NCI-H1105 (cell line): ENCODE data around the gene HIRA.
"Not testable (repeated sequence)": the region's sequence is repeated elsewhere in the genome, so short reads cannot be mapped to it uniquely, and the experiment has no call there.

Experiments
- DNase-seq: peaks from one replicate; lab custom pipeline; 2025; lab: John Stamatoyannopoulos, UW

The HIRA gene

DNA sequence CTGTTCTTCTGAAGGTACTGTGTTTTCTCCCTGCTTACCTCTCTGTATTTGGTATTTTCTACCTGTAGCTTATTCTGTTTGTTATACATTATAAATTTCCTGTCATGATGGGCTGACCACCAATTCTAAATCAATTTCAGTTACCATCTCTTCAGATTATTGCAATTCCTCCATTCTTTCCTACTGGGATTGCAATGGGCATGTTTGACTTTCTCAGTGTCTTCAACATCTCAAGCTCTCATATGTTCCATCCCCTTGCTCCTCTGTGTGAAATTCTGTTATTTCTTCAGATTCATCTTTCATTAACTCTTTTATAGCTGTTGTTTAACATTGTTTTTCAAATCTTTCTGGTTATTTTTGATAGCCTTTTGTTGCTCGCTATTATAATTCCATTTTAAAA lies 31.5 kb upstream of the HIRA start:
- no peak for DNase-seq

DNA sequence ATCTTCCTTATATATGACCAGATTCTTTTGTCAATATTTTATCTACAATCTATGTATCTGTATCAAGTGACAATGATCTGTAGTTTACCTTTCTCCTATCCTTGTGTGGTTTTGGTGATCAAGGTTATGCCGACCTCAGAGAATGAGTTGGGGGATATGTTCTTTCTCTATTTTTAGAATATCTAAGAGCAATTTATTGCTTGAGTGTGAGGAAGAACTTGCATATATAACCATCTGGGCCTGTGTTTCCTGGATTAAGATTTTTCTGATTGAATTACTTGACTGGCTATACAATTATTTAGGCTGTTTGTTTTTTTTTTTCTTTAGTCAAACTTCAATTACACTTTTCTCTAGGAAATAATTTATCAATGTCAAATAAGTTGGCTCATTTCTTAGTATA lies 30.0 kb upstream of the HIRA start:
- DNase-seq = no peak

DNA sequence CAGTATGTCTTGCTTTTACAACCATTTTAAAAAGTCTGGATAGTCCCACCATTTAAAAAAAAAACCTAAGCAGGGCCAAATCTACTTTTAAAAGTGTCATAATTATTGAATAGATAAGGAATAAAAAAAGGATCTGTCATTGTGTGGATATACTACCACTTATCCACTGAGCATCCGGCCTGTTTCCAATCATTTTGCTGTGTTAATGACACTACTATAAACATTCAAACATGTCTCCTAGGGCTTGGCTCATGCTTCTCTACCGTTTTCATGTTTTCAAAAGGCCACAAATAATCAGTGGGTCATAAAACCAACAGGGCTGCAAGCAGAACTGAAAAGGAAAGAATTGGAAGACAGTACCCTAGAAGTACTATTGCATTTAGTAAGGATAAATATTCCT lies 28.5 kb upstream of the HIRA start:
- DNase-seq = no peak

DNA sequence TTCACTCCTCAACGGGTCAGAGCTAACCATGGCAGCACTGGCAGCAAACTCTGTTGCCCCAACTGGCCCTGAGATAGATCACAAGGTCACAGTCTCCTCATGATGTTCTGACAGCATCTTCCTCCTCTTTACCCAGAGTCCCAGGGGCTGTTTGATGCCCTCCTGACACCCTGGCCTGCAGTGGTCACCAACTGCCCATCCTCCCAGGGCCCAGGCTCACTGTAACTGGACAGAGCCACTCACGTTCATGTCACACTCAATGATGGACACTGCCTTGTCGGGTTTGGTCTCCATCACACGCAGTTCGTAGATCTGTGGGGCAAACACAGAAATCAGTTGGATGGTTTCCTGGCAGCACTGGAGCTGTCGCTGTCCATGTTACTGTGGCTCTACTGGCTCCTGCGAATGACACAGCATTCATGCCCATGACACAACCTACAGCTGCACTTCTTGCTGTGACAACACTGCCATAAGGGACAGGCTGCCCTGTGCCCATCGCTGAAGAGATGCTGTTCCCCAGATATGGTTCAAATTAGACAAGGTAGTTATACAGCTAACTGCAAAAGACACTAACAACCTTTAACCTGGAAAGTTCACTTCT lies 26.4 kb upstream of the HIRA start:
- no peak for DNase-seq

DNA sequence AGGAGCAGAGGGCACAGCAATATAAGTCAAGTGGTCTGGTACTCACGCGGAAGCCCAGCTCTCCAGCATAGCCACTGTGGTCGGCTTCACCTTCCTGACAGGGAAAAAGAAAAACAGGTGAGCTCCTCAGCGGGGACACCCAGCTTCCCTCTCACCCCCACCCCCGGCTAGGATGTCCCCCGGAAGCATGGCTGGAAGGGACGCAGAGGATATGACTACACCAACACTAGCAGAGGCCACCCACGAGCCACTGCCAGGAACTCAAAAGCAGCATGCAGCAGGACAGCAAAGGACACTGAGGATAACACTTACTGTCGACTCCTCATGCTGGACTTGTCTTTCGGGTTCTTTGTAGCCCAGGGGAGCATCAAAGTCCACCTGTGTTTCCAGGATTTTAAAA lies 25.0 kb upstream of the HIRA start:
- DNase-seq = no peak

DNA sequence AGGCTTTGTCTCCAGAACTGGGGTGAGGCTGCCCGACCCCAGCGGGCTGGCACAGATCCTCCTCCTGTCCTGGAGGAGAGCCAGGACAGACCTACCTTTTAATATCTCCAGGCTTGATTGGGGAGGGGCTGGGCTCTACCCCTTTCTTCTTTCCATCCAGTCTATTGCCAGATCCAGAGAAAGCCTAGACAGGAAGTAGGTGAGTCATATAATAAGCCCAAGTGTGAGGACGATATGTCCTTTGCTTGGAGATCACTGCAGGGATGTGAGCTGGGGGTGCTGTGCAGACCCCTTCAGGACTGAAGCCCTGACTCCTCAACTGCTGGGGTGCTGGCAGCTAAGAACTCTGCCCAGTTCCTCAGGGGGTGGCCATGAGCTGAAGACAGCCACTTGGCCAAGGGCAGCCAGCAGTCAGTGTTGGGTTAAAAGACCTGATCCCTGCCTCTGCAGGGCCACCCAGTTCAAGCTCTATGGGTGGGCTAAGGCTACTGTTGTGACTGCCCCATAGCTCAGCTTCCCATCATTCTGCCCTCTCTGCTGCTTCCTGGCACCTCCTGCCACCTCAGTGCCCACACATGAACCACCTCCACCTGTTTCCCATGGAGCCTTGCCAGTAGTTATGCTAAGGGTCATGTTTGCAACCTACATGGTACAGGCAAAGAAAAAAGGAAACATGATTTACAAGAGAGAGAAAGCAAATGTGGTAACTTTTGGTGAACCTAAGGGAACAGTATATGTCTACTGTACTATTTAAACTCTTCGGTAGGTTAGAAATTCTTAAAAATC lies 24.2 kb upstream of the HIRA start:
- DNase-seq = no peak

DNA sequence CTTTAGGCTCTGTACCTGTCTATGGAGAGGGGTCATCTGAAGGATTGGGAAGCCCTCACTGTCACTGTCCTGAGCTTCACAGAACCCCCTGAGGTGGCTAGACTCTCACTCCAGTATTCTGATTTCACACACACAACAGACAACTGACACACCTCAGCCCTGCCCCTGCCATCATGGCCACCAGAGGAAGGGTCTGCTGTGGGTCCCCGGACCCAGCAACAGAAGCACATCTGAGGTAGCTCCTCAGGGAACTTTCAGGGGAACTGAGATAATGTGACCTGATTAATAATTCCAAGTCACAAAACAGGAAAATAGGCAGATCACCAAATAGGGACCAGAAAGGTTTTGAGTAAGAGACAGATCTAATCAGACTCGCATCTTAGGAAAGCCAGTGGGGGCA lies 23.5 kb upstream of the HIRA start:
- no peak for DNase-seq

DNA sequence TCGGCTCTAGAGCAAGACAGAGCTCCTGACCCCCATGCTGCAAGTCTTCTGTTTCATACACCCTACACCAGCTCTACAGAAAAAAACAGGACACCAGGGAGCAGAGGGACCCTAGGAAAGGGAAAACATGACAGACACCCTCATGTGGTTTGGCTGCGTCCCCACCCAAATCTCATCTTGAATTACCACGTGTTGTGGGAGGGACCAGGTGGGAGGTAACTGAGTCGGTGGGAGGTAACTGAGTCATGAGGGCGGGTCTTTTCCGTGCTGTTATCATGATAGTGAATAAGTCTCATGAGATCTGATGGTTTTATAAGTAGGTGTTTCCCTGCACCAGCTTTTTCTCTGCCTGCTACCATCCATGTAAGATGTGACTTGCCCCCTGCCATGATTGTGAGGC lies 22.6 kb upstream of the HIRA start:
- DNase-seq = no peak

DNA sequence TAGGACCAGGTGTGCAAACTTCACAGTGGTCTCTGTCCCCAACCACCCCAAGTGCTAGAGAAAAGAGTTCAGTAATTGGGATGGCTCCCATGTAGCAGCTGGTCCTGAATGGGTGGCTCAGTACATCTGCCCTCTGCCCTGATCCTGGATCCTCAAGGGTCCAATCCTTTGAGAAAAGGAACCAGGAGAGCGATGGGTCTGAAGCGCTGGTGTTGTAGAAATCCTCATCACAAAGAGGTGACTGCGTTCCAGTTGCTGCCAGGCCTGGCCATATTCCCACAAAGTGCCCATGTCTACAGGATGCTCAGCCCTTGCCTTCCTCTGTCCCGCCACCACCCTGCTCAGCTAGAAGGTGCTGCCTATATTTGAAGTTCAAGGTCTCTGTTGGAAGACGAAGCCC lies 22.2 kb upstream of the HIRA start:
- no peak for DNase-seq

DNA sequence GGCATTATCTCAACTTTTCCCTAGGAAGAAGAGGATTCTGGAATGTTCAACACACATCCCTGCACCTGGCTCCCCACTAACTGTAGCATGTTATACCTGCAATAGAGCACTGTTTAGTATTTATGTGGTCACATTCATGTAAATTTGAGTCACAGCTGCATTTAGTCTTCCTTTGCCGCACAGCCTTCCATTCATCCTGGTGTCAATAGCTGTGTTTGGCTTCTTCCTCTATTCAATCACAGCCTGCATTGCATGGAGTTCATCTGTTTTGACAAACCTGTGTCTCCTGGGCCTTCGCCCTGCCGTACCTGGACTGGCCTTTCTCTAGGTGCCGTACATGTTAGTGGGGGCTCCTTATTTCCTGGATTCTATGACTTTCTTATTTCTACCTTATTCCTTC lies 20.0 kb upstream of the HIRA start:
- DNase-seq = no peak

DNA sequence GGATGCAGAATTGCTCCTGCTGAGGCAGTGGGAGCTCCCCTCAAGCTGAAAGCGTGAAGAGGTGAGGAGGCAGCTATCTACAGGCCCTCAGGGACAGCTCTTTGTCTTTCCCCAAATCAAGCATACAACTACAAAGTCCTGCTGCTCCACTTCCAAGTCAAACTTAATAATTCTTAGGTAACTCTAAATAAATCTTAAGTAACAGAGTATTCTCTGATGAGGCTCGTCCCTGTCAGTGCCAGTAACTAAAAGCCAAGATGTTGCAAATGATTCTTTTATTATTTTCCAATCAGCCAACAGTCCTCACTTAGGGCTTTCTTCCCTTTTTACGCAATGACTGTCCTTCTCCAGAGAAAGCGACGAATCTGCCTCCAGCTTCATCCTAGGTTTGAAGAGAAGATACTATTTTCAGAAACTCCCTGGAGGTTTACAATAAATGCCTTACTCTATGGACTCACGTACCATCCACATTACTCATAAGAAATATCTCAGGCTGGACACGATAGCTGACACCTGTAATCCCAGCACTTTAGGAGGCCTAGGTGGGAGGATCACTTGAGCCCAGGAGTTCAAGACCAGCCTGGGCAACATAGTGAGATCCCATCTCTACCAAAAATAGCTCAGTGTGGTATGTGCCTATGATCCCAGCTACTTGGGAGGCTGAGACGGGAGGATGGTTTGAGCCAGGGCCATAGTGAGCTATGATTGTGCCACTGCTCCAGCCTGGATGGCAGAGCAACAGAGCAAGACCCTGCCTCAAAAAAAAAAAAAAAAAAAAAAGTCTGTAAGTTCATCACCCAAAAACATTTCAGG lies 19.0 kb upstream of the HIRA start:
- no peak for DNase-seq

DNA sequence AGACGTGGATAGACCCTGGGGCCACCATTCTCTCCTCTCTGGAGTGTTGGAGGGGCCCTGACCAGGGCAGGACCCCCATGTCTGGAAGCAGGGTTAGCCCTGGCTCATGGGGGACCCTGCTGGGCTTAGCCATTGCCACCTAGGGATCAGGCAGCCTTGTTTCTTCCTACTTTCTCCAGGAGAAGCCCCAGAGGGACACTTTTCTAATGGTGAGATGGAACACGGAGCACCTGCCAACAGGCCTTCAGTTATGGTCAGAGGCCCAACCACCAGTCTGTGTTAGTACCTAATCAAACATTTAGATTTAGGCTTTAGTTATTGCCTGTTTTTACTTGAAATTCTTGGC lies 17.9 kb upstream of the HIRA start:
- DNase-seq = no peak

DNA sequence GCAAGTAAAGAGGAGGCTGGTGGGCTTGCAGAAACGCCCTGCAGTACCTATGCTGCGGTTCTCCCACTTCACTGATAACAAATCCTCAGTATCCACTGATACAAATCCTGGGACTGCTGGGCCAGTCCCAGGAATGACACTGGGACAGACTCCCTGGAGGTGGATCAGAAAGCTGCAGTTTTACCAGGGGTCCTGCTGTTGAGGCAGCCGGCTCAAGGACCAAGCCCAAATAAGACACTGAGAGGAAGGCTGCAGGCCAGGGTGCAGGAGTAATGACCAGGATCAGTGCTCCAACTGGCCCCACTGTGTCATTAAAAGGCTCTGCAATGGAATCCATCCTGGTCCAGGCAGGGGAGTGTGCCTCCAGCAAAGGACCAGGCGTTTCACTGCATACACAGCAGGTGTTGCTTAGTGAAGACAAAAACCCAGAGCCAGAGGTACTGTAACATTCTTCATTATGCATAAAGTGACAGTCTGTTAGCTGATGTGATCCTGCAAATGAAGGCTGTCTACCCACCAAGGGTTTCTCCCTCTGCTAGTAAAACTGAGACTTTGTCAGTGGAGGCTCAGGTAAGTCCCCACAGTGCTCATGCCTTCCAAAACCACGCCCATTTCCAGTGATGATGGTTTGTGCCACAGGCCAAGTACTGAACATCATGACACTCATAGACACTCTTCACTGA lies 17.3 kb upstream of the HIRA start:
- no peak for DNase-seq

DNA sequence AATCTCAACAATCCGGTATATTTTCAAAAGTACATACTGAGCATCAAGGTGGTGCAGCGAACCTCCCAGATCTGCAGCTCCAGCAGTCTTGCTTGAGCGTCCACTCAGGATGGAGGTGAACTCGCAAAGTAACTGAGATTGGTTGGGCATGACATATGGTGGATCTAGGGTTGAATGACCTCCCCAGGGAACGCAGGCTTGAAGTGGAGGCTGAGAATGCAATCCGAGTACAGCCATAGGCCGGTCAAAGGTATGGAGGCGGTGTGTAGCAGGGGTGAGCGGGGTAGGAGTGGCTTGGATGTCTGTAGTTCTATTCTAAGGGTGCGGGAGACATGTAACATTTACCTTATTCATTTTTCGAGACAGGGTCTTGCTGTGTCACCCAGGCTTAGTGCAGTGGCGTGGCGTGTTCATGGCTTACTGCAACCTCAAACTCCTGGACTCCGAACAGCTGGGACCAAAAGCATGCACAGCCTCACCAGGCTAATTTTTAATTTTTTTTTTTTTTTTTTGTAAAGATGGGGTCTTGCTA lies 16.6 kb upstream of the HIRA start:
- DNase-seq = peak; percentile 63

DNA sequence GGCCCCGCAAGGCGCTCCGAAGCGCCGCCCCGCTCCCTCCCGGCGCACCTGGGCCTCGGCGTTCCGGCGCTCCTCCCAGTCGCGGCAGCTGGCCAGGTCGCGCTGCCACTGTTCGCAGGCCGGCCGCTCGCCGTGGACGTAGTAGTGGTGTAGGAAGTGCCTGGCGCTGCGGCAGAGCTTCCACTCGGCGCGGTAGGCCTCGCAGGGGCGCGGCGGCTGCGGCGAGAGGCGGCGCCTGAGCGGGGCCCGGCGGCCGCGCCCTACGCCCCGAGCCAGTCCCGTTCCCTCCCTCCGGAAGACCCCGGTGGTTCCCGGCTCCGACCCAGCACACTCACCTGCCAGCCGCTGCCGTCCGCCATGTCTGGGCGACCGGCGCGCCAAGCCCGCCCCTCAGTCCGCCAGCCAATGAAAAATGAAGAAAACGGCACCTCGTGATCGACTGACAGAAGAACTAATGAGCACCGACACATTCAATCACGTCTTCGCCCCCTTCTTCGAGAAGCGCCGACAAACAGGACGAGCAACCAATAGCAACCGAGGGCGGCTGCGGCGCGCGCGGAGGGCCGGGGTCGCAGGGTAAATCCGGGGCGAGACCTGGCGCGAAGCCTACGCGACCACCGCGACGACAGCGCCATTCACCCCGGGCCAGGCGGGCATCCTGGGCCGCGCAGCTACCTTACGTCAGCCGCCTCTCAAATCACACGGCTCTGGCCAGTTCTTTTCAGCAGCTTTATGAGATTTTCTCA lies 16.0 kb upstream of the HIRA start, which contains the start of gene C22orf39:
C22orf39 (minus strand) TSS at position 382 of the 746 bp plus-strand sequence; CDS start at position 359, 23 bp downstream.
- DNase-seq = peak; percentile 90

DNA sequence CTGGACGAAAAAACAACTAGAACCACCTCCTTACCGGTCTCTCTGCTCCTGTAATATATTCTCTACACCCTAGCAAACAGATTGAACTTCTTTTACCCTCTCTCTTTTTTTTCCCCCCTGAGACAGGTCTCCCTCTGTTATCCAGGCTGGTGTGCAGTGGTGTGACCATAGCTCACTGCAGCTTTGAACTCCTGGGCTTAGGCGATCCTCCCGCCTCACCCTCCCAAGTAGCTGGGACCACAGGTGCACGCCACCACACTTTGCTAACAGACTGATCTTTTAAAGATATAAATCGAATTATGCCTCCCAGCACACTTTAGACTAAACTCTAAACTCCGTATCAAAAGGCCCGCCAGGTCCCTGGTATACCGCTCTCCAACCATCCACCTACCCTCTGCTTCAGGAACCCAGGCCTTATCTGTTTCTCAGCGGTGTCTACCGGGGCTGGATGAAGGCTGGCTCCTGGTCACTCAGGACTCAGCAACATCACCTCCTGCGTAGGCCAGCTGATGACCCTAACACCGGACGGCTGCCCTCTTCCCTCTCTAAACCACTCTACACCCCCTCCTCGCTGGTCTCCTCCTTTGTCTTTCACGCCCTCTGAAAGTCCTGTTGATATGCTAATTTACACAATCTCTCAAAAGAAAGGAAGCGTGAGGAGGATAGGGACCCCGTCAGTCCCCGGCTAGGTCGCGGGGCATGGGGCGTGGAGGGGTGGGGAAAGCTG lies 15.2 kb upstream of the HIRA start:
- DNase-seq = no peak

DNA sequence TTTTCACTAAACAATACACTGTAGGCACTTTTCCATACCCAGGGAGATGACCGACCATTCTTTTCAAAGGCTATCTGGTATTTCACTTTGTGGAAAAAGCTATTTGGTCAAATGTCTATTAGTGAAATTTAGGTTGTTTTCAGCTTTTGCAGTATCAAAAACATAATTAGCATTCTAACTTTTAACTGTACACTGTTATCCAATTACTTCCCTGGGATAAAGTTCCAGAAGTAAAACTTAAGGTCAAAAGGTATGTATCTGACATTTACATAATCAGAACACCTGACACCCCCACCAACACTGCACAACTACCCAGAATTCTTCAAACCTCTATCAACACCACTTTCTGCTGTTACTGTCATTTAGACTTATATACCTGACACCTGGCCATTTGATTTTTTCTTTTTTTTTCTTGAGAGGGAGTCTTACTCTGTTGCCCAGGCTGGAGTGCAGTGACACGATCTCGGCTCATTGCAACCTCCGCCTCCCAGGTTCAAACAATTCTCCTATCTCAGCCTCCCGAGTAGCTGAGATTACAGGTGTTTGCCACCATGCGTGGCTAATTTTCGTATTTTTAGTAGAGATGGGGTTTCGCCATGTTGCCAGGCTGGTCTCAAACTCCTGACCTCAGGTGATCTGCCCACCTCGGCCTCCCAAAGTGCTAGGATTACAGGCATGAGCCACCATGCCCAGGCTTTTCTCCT lies 13.9 kb upstream of the HIRA start:
- not testable (repeated sequence) for DNase-seq

DNA sequence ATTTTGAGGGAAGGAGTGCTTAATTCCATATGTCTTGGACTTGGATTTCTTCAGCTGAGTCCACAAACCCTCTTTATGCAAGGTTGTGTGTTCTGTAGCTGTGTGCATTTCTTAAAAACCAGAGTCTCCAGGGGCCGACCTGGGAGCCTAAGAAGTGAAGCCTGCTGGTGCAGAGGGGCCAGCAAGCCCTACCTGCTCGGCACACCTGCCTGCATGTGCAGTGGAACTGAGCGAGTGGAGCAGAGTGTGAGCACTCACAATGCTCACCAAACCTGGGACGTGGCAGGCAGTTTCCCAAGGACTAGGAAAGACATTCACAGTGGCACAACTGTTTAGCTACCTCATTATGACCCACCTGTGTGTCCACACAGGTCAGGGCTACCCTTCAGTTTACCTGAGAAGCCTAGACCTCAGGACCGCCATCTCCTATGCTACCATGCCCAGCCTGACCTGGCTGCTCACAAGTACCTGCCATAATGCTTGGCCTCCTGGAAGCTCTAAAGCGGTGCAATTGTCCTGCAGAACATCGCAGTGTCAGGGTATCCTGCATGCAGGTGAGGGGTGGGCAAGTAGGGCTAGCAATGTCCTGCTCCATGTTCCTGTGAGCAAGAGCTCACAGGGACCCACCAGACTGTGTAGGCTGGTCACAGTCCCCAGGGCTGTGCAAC lies 12.1 kb upstream of the HIRA start:
- no peak for DNase-seq

DNA sequence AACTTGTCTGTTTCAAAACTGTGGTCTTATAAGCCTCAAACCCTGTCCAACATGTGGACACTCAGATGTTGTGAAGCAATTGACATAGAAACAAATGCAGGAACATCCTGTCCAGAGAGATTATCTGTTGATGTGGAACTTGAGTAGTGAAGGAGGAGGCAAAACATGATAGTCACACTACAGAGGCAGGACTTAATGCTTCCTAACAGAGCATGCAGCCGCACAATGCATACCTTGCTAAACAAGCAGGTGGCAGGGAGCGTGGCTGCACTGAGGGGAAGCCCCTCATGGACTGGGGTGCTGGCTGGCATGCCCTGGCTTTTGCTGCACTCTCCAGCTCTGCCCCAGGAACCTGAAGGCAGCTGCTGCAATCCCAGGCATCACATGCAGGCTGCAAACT lies 10.6 kb upstream of the HIRA start:
- no peak for DNase-seq
